Measurements from ENCODE around the gene TRIM31.
"Not testable (repeated sequence)": the region's sequence is repeated elsewhere in the genome, so short reads cannot be mapped to it uniquely, and the experiment has no call there.

Gene TRIM31

GRCh38 chr6:30149234-30149633 is 36.3 kb upstream of the TRIM31 start:
- DNase-seq (ENCODE audit: low read depth in 2 of 2, low spot score in 1 of 2), result no peak

GRCh38 chr6:30147096-30147495 is 34.2 kb upstream of the TRIM31 start:
- no peak for DNase-seq (ENCODE audit: low read depth in 2 of 2, low spot score in 1 of 2)

- DNase-seq (ENCODE audit: low read depth in 2 of 2, low spot score in 1 of 2), result no peak
Observed at GRCh38 chr6:30145818-30146217, 32.9 kb upstream of the TRIM31 start.

GRCh38 chr6:30144811-30145210 is 31.9 kb upstream of the TRIM31 start:
- DNase-seq (ENCODE audit: low read depth in 2 of 2, low spot score in 1 of 2), result no peak

- DNase-seq (ENCODE audit: low read depth in 2 of 2, low spot score in 1 of 2), result no peak
Observed at GRCh38 chr6:30143780-30144179, 30.9 kb upstream of the TRIM31 start.

GRCh38 chr6:30142665-30143064 is 29.8 kb upstream of the TRIM31 start:
- DNase-seq (ENCODE audit: low read depth in 2 of 2, low spot score in 1 of 2), result no peak

- DNase-seq (ENCODE audit: low read depth in 2 of 2, low spot score in 1 of 2), result not testable (repeated sequence)
Observed at GRCh38 chr6:30140240-30140639, 27.4 kb upstream of the TRIM31 start.

GRCh38 chr6:30136570-30137286 is 23.8 kb upstream of the TRIM31 start:
- no peak for DNase-seq (ENCODE audit: low read depth in 2 of 2, low spot score in 1 of 2)

- DNase-seq (ENCODE audit: low read depth in 2 of 2, low spot score in 1 of 2), result no peak
Observed at GRCh38 chr6:30135757-30136156, 22.9 kb upstream of the TRIM31 start, which contains the start of gene TRIM40. Gene TRIM40 (plus strand): TSS chr6:30136140. CDS start chr6:30137037, 897 bp downstream.

GRCh38 chr6:30135147-30135546 is 22.3 kb upstream of the TRIM31 start:
- no peak for DNase-seq (ENCODE audit: low read depth in 2 of 2, low spot score in 1 of 2)

- no peak for DNase-seq (ENCODE audit: low read depth in 2 of 2, low spot score in 1 of 2)
Observed at GRCh38 chr6:30131947-30132497, 19.1 kb upstream of the TRIM31 start.

GRCh38 chr6:30130887-30131862 is 18.3 kb upstream of the TRIM31 start:
- DNase-seq (ENCODE audit: low read depth in 2 of 2, low spot score in 1 of 2), result peak; percentile 20 to 42

GRCh38 chr6:30130179-30130679 is 17.3 kb upstream of the TRIM31 start:
- DNase-seq (ENCODE audit: low read depth in 2 of 2, low spot score in 1 of 2), result no peak

- DNase-seq (ENCODE audit: low read depth in 2 of 2, low spot score in 1 of 2), result no peak
Observed at GRCh38 chr6:30129265-30130178, 16.6 kb upstream of the TRIM31 start.

GRCh38 chr6:30127238-30128093 is 14.6 kb upstream of the TRIM31 start:
- no peak for DNase-seq (ENCODE audit: low read depth in 2 of 2, low spot score in 1 of 2)

- no peak for DNase-seq (ENCODE audit: low read depth in 2 of 2, low spot score in 1 of 2)
Observed at GRCh38 chr6:30122515-30122914, 9.6 kb upstream of the TRIM31 start.

GRCh38 chr6:30121446-30122366 is 8.8 kb upstream of the TRIM31 start:
- no peak for DNase-seq (ENCODE audit: low read depth in 2 of 2, low spot score in 1 of 2)

- DNase-seq (ENCODE audit: low read depth in 2 of 2, low spot score in 1 of 2), result not testable (repeated sequence)
Observed at GRCh38 chr6:30118691-30119090, 5.8 kb upstream of the TRIM31 start.

Measured in stimulated activated CD8-positive, alpha-beta memory T cell treated with anti-CD3 and anti-CD28 coated beads, Interleukin-4, amount 100 ng/mL, for 1 hour (primary cell).